Measurements from ENCODE around the gene NACA2. TPM values are rescaled to one million over a fixed set of nuclear protein-coding genes. Genes with fewer than 3 reads are reported as not detected.
A peak's percentile ranks its signal among the peaks of the same experiment; 100 is the strongest.

NACA2 gene
- polyA plus RNA-seq, 2 of the 4 experiments (the other 2 are of a cell fraction): 0.34 to 0.40 TPM

GRCh38 chr17:61580502-61580901 lies 10.5 kb downstream of the NACA2 start:
- ATAC-seq: no peak
- ChIA-PET POLR2A (no interaction called here), CTCF (interaction anchor here (0.8 to 11.5 kb wide), 5 partner anchors 10 to 256 kb away, joined by 3 to 138 read pairs (median 4); no protein-coding TSS in a partner anchor)
- Histone ChIP-seq H3K27ac (no peak overlapping the region), H3K9me3 (no peaks in the 10 kb centered on the region), H3K4me1 (peaks cover 32% of the 10 kb centered on the region), H3K4me3 (no peak overlapping the region), H3K4me2 (peak overlapping the region; percentile 44; the same call in 1 of the 3 replicates)
- no peak for DNase-seq (ENCODE audit: low read depth in 1 of 2, low spot score in 1 of 2)
- no peak for TF ChIP-seq RARB (CRISPR knock-in tag; IDR thresholded peaks at IDR 0.05)
- no peak for TF ChIP-seq E2F6 (IDR thresholded peaks at IDR 0.05; ENCODE audit: borderline replicate concordance, low read depth)
- TF ChIP-seq SREBF2 (IDR thresholded peaks at IDR 0.05): no peak
- no peak for TF ChIP-seq HEYL (CRISPR knock-in tag; IDR thresholded peaks at IDR 0.05)
- no peak for TF ChIP-seq EHF (CRISPR knock-in tag; IDR thresholded peaks at IDR 0.05)
- TF ChIP-seq HOXA7 (CRISPR knock-in tag; IDR thresholded peaks at IDR 0.05): no peak
- TF ChIP-seq KDM1A (IDR thresholded peaks at IDR 0.05; ENCODE audit: low read depth): no peak
- no peak for TF ChIP-seq RNF2 (IDR thresholded peaks at IDR 0.05; ENCODE audit: borderline replicate concordance, low read depth)
- no peak for TF ChIP-seq ESRRA (IDR thresholded peaks at IDR 0.05; ENCODE audit: borderline replicate concordance, low read length)
- no peak for TF ChIP-seq KDM5A (IDR thresholded peaks at IDR 0.05)
- TF ChIP-seq TFCP2L1 (CRISPR knock-in tag; IDR thresholded peaks at IDR 0.05): no peak
- TF ChIP-seq, protein P1, sequence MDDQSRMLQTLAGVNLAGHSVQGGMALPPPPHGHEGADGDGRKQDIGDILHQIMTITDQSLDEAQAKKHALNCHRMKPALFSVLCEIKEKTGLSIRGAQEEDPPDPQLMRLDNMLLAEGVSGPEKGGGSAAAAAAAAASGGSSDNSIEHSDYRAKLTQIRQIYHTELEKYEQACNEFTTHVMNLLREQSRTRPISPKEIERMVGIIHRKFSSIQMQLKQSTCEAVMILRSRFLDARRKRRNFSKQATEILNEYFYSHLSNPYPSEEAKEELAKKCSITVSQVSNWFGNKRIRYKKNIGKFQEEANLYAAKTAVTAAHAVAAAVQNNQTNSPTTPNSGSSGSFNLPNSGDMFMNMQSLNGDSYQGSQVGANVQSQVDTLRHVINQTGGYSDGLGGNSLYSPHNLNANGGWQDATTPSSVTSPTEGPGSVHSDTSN (IDR thresholded peaks at IDR 0.05): no peak
- TF ChIP-seq HMGXB4 (CRISPR knock-in tag; IDR thresholded peaks at IDR 0.05; ENCODE audit: borderline replicate concordance): no peak
- TF ChIP-seq, protein P2, sequence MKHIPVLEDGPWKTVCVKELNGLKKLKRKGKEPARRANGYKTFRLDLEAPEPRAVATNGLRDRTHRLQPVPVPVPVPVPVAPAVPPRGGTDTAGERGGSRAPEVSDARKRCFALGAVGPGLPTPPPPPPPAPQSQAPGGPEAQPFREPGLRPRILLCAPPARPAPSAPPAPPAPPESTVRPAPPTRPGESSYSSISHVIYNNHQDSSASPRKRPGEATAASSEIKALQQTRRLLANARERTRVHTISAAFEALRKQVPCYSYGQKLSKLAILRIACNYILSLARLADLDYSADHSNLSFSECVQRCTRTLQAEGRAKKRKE (CRISPR knock-in tag; IDR thresholded peaks at IDR 0.05; ENCODE audit: low read depth): no peak
- no peak for TF ChIP-seq CHD4 (IDR thresholded peaks at IDR 0.05; ENCODE audit: borderline replicate concordance)
- no peak for TF ChIP-seq HOXB13 (CRISPR knock-in tag; IDR thresholded peaks at IDR 0.05; ENCODE audit: low read depth)
- TF ChIP-seq EHMT2 (IDR thresholded peaks at IDR 0.05; ENCODE audit: low read depth): no peak
- TF ChIP-seq POLR2AphosphoS2 (conservative IDR thresholded peaks at IDR 0.05; ENCODE audit: low read length): no peak
- no peak for TF ChIP-seq BCL3 (IDR thresholded peaks at IDR 0.05)
- WGBS (ENCODE audit: missing lambda C conversion rate): 31% methylated on average over 2 of the region's 2 CpGs
- no peak for FAIRE-seq

DNA sequence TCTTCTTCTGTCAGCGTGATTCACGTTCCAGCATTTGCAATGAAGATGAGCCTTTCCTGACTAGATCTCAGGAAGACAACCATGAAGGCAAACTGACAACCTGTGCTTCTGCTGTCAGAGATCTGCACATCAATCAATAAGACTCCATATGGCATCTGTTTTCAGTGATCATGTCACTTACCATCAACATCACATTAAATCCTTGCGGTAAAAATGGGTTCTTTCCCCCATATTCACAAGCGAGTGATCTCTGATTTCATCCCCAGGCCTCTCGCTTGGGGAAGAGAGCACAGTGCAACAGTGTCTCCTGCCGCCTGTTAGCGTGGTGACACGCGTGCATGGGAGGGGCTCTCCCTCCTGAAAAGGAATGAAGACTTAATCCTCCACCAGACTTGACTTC lies 11.1 kb downstream of the NACA2 start:
- Histone ChIP-seq H3K27ac (no peak overlapping the region), H3K9me3 (no peaks in the 10 kb centered on the region), H3K4me2 (no peak overlapping the region), H3K4me3 (no peak overlapping the region), H3K4me1 (peaks cover 37% of the 10 kb centered on the region)
- CTCF ChIA-PET: interaction anchor here (1.4 to 11.5 kb wide), 2 partner anchors 166 to 257 kb away, joined by 4 to 138 read pairs; no protein-coding TSS in a partner anchor
- TF ChIP-seq RFX5 (IDR thresholded peaks at IDR 0.05) (no peak), FOXS1 (CRISPR knock-in tag; IDR thresholded peaks at IDR 0.05) (no peak), KDM5A (IDR thresholded peaks at IDR 0.05) (no peak), REST (IDR thresholded peaks at IDR 0.05) (no peak), RAD21 (conservative IDR thresholded peaks at IDR 0.05 in 1 of 2, IDR thresholded peaks at IDR 0.05 in 1 of 2) (no peak), CBX8 (IDR thresholded peaks at IDR 0.05) (no peak), BCL3 (IDR thresholded peaks at IDR 0.05) (no peak)
- WGBS (ENCODE audit: missing lambda C conversion rate): 86% methylated on average over 9 of the region's 9 CpGs
- no peak for FAIRE-seq
- peak in 1 of 2 experiments; percentile 38; a peak in 2 of 6 replicates for ATAC-seq
- DNase-seq (ENCODE audit: low read depth in 1 of 2, low spot score in 1 of 2): no peak
- POLR2A ChIA-PET: no interaction called here
